HepG2 (cell line): ENCODE results near the gene SCAF4.

Source experiments
- ARNT2 ChIP-seq: sonication (generic); formaldehyde crosslinking; IDR thresholded peaks from 2 replicates; pipeline ENCODE4 v1.8.0; 2022; ENCODE audit warnings: mild to moderate bottlenecking, low read depth, missing genetic modification reagents, moderate library complexity
- CEBPZ ChIP-seq: IDR thresholded peaks from 2 replicates; pipeline ENCODE4 v1.6.1; 2012; ENCODE audit warnings: low read length, improper control_type of control experiment
- CTCF ChIP-seq: sonication (generic); formaldehyde crosslinking; IDR thresholded peaks from 2 replicates; pipeline ENCODE4 v1.5.0; 2020; ENCODE audit warnings: mild to moderate bottlenecking, missing genetic modification reagents, moderate library complexity
- POLR2A ChIP-seq, 2 experiments: IDR thresholded peaks; 2 replicates each; pipeline ENCODE4 v1.6.1; 2011; ENCODE audit warnings: low read depth in 2 of 2, low read length in 2 of 2, mild to moderate bottlenecking in 1 of 2, moderate library complexity in 1 of 2; ENCODE audit not compliant: insufficient read depth in 1 of 2
- RAD21 ChIP-seq: fragments of 450-650 bp; formaldehyde crosslinking; IDR thresholded peaks from 2 replicates; pipeline ENCODE4 v1.5.0; 2020; ENCODE audit warnings: mild to moderate bottlenecking
- YY1 ChIP-seq: IDR thresholded peaks from 2 replicates; pipeline ENCODE4 v1.6.1; 2011; ENCODE audit warnings: low read length, low read depth, moderate library complexity, mild to moderate bottlenecking; ENCODE audit not compliant: insufficient read depth, insufficient replicate concordance

GRCh38 chr21:31774031-31774430, 42.1 kb upstream of the SCAF4 start:
- TF ChIP-seq YY1 (no peak), CEBPZ (no peak), ARNT2 (CRISPR knock-in tag) (no peak), POLR2A (IDR thresholded peaks at IDR 0.05; ENCODE audit: insufficient read depth in 1 of 2, low read depth in 2 of 2, low read length in 2 of 2) (no peak), RAD21 (CRISPR knock-in tag) (no peak), CTCF (CRISPR knock-in tag) (no peak)
